Suprapubic skin (tissue), 4 donors: ENCODE measurements around the gene PKLR. TPM values are rescaled to one million over a fixed set of nuclear protein-coding genes. Genes with fewer than 3 reads are reported as not detected.
A peak's percentile ranks its signal among the peaks of the same experiment; 100 is the strongest.

Source experiments
- DNase-seq, 2 donors: peaks; one replicate each; pipeline ENCODE4 v3.0.0-alpha.2; 2019; ENCODE audit warnings: low spot score in 2 of 2
- H3K27ac ChIP-seq: fragments of 200-600 bp; sonication (generic); one replicate; pipeline ENCODE4 v1.5.1; 2019
- H3K27me3 ChIP-seq: fragments of 200-600 bp; sonication (generic); one replicate; pipeline ENCODE4 v1.5.1; 2019
- H3K36me3 ChIP-seq: fragments of 200-600 bp; sonication (generic); one replicate; pipeline ENCODE4 v1.5.1; 2019
- H3K4me1 ChIP-seq: fragments of 200-600 bp; sonication (generic); one replicate; pipeline ENCODE4 v1.5.1; 2019
- H3K4me3 ChIP-seq: fragments of 200-600 bp; sonication (generic); one replicate; pipeline ENCODE4 v1.5.1; 2019; ENCODE audit warnings: mild to moderate bottlenecking
- H3K9me3 ChIP-seq: fragments of 200-600 bp; sonication (generic); one replicate; pipeline ENCODE4 v1.5.1; 2019
- CTCF ChIP-seq, 2 donors: fragments of 200-600 bp in 1 of 2; fragments of 450-650 bp in 1 of 2; sonication (generic) in 1 of 2; IDR thresholded peaks; one replicate each; pipeline ENCODE4 v1.5.1; 2016 to 2019; ENCODE audit warnings: antibody characterized with exemption in 2 of 2, mild to moderate bottlenecking in 1 of 2, moderate library complexity in 1 of 2
- EP300 ChIP-seq: sonication (generic); formaldehyde crosslinking; IDR thresholded peaks from one replicate; pipeline ENCODE4 v1.6.1; 2017; ENCODE audit warnings: antibody characterized with exemption
- POLR2A ChIP-seq, 2 donors: fragments of 450-650 bp; IDR thresholded peaks; one replicate each; pipeline ENCODE4 v1.6.1; 2017; ENCODE audit warnings: antibody characterized with exemption in 2 of 2, mild to moderate bottlenecking in 2 of 2, moderate library complexity in 2 of 2
- POLR2AphosphoS5 ChIP-seq, 3 donors: sonication (generic); formaldehyde crosslinking; IDR thresholded peaks; one replicate each; pipeline ENCODE4 v1.6.1; 2017; ENCODE audit warnings: antibody characterized with exemption in 3 of 3
- WGBS: methylation state at CpG from one replicate; pipeline ENCODE4 v1.1.5; 2018; 5-methylcytosine and 5-hydroxymethylcytosine counted together
- total RNA-seq, 4 donors: library from RNA; depleted of rRNA; stranded (reverse); fragments of >200 nt; gene quantifications; one replicate each; pipeline ENCODE4 v1.1.0, GENCODE V29; 2016

PKLR gene
- total RNA-seq, 4 donors from 2014 or later: 0.24 to 2.5 (median 2.1) TPM

GRCh38 chr1:155254228-155254713, 47.0 kb downstream of the PKLR start:
- Histone ChIP-seq H3K4me3 (peak overlapping the region; percentile 94), H3K9me3 (no peaks in the 10 kb centered on the region), H3K27ac (no peak overlapping the region), H3K4me1 (peaks cover 50% of the 10 kb centered on the region), H3K36me3 (peaks cover 13% of the 10 kb centered on the region), H3K27me3 (no peaks in the 10 kb centered on the region)
- TF ChIP-seq POLR2AphosphoS5 (IDR thresholded peaks at IDR 0.05) (no peak), POLR2A (IDR thresholded peaks at IDR 0.05) (no peak), CTCF (IDR thresholded peaks at IDR 0.05) (no peak), EP300 (no peak)
- DNase-seq: peak in 1 of 2 donors; percentile 71
- 7% methylated on average over 3 of the region's 12 CpGs for WGBS

DNA sequence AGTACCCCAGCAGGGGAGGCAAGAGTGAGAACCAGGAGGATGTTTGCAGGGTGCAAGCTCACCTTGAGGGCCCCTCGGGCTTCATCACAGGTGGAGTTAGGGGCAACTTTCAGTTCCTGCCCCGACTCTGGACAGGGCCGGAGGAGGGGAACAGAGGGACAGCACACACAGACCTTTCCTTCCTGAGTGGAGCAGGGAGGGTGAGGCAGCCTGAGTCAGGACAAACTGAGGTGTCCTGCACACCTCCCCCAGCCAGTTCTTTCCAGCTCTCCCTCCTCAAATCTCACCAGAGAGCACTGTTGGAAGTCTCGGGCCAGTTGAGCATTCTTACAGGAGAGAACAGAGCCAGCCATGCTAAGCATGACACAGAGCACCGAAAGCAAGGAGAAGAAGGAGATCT, 47.4 kb downstream of the PKLR start:
- Histone ChIP-seq H3K9me3 (no peaks in the 10 kb centered on the region), H3K4me3 (peak overlapping the region; percentile 94), H3K27me3 (no peaks in the 10 kb centered on the region), H3K4me1 (peaks cover 50% of the 10 kb centered on the region), H3K36me3 (peaks cover 13% of the 10 kb centered on the region), H3K27ac (no peak overlapping the region)
- no peak for DNase-seq
- TF ChIP-seq CTCF (IDR thresholded peaks at IDR 0.05) (no peak), POLR2AphosphoS5 (IDR thresholded peaks at IDR 0.05) (no peak), POLR2A (IDR thresholded peaks at IDR 0.05) (no peak), EP300 (no peak)
- WGBS: 65% methylated on average over 5 of the region's 5 CpGs

DNA sequence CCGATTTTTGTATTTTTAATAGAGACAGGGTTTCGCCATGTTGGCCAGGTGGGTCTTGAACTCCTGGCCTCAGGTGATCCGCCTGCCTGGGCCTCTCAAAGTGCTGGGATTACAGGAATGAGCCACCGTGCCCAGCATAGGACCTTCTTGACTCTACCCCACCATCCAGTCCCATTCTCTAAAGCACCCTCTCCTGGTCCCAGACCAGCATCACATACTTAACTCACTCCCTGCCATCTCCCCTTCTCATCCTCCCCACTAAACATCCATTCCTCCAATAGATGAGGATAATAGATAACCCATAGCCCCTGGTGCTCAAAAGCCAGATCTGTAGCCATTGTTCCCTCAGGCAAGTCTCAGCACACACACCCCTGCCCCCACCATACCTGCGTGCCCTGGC, 48.0 kb downstream of the PKLR start:
- 86% methylated on average over 5 of the region's 5 CpGs for whole genome bisulfite sequencing
- peaks cover 9% of the 10 kb centered on the region for H3K36me3 ChIP-seq
- TF ChIP-seq EP300 (no peak), CTCF (IDR thresholded peaks at IDR 0.05) (no peak), POLR2A (IDR thresholded peaks at IDR 0.05) (no peak), POLR2AphosphoS5 (IDR thresholded peaks at IDR 0.05) (no peak)
- no peak for DNase-seq
- no peak overlapping the region for H3K4me3 ChIP-seq
- H3K9me3 ChIP-seq: no peaks in the 10 kb centered on the region
- peaks cover 50% of the 10 kb centered on the region for H3K4me1 ChIP-seq
- H3K27me3 ChIP-seq: no peaks in the 10 kb centered on the region
- H3K27ac ChIP-seq: no peak overlapping the region

DNA sequence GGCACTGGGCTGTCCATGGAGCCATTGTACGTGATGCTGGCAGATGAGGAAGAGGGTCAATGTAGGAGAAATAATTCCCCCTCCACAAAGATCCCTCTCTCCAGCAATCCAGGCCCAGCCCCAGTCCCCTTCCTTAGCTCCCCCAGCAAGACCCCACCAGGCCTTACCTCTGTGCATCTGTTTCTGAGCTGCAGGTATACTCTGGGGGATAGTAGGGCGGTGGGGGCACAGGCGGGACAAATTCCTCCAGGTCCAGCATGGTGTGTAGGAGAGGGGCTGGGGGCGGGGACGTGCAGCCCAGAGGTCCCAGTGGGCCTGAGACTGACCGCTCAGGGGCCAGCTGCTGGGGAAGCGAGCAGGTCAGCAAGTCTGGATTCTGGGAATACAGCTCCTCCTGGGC, 49.7 kb downstream of the PKLR start:
- no peaks in the 10 kb centered on the region for H3K9me3 ChIP-seq
- H3K27me3 ChIP-seq: no peaks in the 10 kb centered on the region
- no peak overlapping the region for H3K4me3 ChIP-seq
- WGBS: 84% methylated on average over 7 of the region's 7 CpGs
- DNase-seq: no peak
- peaks cover 12% of the 10 kb centered on the region for H3K36me3 ChIP-seq
- H3K27ac ChIP-seq: no peak overlapping the region
- TF ChIP-seq CTCF (IDR thresholded peaks at IDR 0.05): no peak
- no peak for TF ChIP-seq POLR2AphosphoS5 (IDR thresholded peaks at IDR 0.05)
- TF ChIP-seq EP300: no peak
- TF ChIP-seq POLR2A (IDR thresholded peaks at IDR 0.05): no peak
- peaks cover 45% of the 10 kb centered on the region for H3K4me1 ChIP-seq

DNA sequence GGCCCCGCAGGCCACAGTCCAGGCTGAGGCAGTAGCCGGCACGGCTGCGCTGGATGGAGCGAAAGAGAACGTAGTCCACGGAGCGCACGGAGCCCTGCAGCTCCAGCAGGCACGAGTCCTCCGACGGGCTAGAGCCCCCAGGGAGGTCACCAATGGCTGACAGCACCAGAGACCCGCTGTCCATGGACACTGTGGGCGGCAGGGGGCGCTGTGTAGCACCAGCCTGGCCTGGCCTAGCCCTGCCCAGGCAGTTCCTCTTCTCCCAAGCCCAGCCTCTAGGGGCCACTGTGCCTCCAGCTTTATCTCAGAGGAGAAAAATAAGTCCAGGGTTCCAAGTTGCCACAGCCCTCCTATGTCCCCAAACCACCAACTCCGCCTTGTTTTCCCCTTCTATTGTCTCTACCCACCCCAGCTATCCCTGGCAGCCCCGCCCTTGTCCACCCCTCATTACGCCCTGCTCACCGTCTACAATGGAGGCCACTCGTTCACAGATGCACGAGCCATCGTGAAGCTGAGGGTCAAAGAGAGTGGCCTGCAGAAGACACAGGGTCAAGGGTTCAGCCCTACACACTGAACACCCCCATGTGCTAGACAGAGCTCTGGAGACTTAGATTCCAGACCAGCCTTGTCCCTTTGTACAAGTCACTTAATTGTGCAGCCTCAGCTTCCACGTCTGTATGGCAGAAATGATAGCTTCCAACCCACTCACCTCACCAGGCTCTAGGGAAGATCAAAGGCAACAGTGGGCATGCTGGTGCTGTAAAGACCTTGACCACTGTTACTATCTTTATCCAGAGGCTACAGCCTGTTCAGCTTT, 50.4 kb downstream of the PKLR start:
- TF ChIP-seq POLR2AphosphoS5 (IDR thresholded peaks at IDR 0.05) (no peak), CTCF (IDR thresholded peaks at IDR 0.05) (peak; percentile 99 to 100)
- Histone ChIP-seq H3K9me3 (no peaks in the 10 kb centered on the region), H3K4me1 (peaks cover 38% of the 10 kb centered on the region), H3K36me3 (peaks cover 12% of the 10 kb centered on the region), H3K27ac (no peak overlapping the region), H3K4me3 (peak overlapping the region; percentile 42), H3K27me3 (no peaks in the 10 kb centered on the region)
- WGBS: 30% methylated on average over 11 of the region's 23 CpGs
- peak; percentile 94 to 95 for DNase-seq
